ENCODE results near the gene AKR1B1.

The AKR1B1 gene

GRCh38 chr7:134468475-134468874 lies 9.6 kb upstream of the AKR1B1 start:
- DNase-seq, result no peak

DNA sequence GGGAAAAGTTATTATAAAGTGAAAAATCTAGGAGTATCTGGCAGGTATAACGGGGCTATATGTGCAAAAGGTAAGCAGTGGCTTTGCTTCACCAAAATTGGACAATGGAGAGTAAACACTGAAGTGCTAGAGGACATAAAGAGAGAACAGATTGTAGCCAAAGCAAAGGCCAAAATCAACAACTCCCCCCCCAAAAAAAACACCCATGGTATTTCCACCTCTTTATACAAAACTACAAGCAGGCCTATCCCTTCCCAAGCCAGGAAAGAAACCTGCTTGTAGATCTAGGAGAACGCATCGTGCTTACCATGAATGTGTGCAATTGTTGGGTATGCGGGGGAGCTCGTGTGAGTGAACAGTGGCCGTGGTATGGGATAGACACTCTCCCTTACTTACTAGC lies 9.2 kb upstream of the AKR1B1 start:
- DNase-seq, result no peak

DNA sequence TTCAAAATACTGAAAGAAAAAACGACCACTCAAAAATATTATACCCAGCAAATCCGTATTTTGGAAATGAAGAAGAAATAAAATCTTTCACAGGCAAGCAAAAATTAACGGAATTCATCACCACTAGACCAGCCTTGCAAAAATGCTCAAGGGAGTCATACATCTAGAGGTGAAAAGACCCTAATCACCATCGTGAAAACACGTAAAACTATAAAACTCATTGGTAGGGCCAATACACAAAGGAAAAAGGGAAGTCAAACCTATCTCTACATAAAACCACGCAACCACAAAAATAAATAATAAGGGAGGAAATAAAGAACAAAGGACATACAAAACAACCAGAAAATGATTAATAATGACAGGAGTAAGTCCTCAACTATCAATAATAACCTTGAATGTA lies 6.6 kb upstream of the AKR1B1 start:
- no peak for DNase-seq

GRCh38 chr7:134464496-134464895 lies 5.6 kb upstream of the AKR1B1 start:
- no peak for DNase-seq

GRCh38 chr7:134463751-134464150 lies 4.9 kb upstream of the AKR1B1 start:
- DNase-seq, result no peak

DNA sequence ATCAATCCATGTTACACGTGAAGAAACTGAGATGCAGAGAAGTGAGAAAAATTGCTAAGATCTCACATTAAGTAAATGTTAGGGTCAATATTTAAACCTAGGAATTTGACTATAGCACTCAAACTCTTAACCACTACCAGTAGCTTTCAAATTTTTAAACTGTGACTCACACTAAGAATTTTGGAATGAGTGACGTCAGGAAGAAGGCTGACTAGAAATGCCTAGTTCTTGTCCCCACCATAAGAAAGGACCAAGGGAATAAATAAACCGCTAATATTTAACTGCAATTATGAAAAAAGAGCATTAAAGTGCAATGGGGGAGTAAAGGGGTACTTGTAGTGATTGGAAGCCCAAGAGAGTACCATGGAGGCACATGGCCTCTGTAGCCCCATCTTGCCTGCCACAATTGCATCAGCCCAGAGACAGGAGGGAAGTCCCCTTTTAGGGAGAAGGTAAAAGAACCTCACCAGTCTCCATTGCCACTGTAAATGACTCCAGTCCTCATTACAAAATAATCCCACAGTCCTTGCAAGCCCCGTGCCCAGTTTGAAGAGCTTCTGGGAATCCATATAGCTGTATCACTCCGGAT lies 3.5 kb upstream of the AKR1B1 start:
- DNase-seq, result no peak

- no peak for DNase-seq
Measured at GRCh38 chr7:134461916-134462315, 3.0 kb upstream of the AKR1B1 start.

DNA sequence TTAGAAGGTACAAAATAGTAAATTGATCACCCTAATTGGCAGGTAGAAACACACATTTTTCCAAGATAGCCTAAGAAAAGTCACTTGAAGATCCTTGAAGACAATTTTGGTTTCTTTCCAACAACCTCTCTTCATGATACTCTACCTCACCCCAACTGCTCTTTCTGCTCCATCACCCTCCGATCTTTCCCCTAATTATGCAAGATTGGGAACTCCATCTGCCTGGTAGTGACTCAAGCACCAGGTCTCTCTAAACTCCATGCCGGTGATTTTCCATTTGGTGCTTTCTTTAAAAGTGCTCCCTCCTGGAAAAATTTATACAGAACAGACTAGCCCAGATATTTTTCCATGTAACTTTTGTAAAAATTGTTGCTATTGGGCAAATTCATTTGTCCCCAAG lies 1.1 kb upstream of the AKR1B1 start:
- DNase-seq, result no peak

DNA sequence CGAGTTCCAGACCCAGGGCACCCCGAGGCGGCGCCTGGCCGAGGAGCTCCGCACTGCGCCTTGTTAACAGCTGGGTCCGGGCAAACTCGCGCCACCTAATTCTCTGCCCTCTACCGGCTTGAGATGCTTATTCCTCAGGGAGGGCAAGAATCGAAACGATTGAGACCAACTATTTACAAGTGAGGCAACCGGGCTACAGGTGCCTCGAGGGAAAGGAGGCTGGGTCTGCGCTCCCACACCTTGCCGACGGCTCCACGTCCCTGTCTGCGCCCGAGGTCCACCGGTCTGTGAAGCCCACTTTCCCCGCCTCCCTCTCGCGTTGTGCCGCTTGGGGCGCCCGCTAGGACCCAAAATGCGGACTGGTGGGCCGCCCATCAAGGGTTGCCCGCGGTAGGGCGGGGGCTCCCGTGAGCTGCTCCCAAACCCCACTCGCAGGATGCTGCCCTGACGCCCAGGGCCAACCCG lies 527 bp downstream of the AKR1B1 start:
- peak; percentile 27 for DNase-seq

DNA sequence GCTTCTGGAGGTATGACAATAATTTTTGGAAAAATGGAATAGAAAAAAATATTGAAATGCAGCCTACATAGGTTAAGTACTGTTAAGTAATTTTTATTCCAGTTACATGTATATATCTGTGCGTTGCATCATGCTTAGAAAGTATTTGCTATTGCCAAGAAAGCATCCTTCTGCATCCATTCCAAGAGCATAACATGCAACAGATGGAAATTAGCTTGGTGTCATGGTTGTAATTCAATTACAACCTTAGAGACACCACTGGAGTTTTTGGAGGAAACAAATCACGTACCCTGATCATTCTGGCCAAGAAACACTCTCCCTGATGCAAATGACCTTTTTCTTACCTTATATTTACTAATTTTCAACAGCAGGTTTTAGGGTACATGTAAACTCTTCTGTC lies 1.7 kb downstream of the AKR1B1 start:
- DNase-seq, result no peak

GRCh38 chr7:134454277-134454676 lies 4.6 kb downstream of the AKR1B1 start:
- no peak for DNase-seq

DNA sequence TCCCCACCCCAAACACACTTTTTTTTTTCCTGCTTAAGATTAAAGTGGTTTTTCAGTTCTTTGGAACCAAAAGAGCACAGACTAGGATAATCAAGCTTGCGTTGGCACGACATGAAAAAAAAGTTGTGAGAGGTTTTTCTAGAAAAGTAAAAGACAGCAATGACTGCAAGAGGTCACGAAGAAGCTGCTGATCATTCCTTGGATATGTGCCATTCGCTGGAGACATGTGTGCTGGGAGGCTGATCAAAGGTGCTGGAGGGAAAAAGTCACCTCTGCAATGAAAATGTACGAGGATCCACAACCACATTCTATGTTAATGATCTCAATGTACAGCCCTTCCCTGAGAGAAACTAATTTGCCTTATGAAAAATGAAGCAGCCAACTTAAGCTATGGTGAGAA lies 5.4 kb downstream of the AKR1B1 start:
- DNase-seq, result no peak

- no peak for DNase-seq
Measured at GRCh38 chr7:134452991-134453473, 5.9 kb downstream of the AKR1B1 start.

DNA sequence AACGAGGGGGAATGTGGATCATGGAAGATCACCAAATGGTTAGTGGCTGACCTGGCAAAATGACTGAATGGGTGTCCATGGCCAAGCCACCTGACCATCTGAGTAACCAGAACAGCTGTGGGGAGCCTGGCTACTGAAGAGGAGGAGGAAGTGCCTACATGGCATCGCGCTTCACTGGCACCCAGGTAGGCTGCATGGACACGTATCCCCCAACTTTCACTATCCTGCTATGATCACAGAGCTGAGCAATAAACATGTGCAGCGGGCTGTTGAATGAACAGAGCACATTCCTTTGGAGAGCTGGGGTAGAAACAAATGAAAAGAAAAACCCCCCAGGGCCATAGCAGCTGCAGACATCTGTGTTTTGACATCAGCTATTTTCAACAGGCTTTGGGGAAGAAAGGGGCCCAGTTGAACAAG lies 6.5 kb downstream of the AKR1B1 start:
- DNase-seq, result no peak

DNA sequence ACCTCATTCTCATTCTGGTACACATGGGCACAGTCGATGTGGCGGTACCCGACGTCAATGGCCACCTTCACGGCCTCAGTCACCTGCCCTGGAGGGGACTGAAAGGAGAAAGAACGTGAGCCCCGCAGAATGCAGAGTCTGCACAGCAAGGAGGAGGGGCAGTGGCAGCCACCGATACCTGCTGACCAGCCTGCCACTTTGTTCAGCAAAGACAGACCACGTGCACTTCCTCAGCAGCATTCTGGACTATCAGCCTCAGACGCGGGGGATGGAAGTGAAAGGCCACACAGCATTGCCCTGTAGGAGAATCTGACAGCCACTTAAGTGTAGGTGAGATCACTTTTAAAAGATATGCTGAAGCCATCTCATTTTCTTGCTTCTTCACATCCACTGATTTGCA lies 7.2 kb downstream of the AKR1B1 start:
- no peak for DNase-seq

DNA sequence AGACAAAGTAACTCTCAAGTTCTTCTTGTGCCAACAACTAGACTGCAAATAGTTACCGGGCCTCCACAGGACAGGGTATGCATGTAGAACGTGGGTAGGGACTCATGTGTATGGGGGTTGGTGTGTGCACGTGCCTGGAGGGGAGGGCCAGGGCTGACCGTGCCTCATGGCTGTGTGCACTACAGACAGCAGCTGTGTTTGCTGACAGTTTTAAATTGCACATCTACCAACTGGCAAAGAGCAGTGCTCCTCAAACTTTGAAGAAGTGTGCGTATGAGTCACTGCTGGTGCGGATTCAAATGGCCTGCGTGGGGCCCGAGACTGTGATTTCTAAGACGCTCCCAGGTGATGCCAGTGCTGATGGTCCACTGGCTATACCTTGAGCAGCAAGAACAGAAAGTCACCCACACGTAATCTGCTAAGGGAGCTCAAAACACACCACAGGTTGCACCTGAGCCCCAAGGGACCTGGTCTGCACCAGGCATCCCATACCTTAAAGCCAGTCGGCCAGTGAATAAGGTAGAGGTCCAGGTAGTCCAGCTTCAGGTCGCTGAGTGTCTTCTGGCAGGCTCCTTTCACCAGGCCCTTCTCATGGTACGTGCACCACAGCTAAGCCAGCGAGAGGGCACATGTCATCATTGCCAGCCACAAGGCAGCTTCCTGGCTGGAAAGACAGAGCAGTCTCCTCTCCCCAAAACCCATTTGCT lies 8.5 kb downstream of the AKR1B1 start:
- no peak for DNase-seq

DNA sequence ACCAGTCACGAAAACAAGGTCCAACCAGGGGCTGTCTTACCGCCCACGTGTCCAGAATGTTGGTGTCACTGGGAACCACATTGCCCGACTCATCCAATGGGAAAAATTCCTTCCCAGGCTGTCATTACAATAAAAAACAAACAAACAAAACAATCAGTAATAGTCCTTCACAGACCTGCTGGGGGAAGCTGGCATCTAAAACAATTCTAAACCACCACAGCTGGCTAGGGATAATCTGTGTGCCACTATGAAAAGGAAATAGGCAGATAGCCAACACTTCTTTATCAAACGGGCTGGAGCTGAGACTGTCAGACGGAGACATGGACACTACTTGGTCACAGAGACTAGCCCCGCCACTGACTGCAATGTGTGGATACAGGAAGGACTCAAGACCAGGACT lies 9.2 kb downstream of the AKR1B1 start:
- no peak for DNase-seq

DNA sequence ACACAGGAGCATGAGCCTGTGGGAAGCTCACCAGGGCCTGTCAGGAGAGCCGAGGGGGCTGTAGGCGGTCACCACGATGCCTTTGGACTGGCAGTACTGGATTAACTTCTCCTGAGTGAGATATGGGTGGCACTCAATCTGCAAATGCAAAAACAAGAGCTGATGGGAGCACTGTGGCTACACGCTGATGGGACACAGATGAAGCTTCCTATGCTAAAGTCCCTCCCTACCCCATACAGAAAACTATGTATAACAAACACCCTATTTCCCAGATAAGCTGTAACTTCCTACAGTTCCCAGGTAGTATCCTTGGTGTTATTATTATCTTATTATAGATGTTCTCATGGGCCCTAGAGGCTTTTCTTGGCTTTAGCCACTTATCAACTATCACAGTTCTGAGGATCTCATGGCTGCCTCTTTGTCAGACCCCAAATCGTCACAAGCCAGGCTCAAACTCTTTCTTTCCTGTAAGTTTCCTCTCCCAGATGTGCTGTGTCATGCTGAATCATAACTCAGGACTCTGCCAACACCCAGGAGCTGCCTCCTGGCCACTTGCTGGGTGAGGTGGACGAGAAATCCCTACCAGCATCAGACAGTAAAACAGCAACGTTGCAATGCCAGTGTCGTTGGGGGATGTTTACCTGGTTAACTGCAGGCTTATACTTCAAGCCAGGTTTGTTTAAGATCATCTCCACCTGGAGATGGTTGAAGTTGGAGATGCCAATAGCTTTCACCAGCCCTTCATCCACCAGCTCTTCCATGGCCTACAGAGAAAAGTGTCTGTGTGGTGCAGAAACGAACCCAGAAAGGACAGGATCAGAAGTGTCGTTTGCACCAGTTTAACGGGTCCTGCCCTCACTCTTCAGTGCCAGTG lies 10.3 kb downstream of the AKR1B1 start:
- DNase-seq, result no peak

- no peak for DNase-seq
Measured at GRCh38 chr7:134447383-134447782, 11.5 kb downstream of the AKR1B1 start.

DNA sequence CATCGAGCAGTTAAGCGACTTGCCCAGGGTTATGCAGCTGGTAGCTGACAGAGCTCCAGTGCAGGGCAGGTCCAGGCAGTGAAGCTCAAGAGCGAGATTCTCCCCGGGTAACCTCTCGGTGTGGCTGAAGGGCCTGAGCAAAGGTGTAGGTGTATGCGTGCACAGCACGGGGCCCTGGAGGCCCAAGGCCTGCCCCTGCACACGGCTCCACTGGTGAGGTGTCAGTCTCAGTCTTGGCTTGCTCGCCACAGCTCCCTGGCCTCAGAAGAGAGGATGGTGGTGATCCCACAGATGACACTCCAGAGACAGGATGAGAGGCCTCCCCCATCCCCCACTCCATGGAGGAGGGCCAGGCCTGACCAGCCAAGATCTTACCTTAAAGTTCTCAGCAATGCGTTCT lies 12.0 kb downstream of the AKR1B1 start:
- no peak for DNase-seq

DNA sequence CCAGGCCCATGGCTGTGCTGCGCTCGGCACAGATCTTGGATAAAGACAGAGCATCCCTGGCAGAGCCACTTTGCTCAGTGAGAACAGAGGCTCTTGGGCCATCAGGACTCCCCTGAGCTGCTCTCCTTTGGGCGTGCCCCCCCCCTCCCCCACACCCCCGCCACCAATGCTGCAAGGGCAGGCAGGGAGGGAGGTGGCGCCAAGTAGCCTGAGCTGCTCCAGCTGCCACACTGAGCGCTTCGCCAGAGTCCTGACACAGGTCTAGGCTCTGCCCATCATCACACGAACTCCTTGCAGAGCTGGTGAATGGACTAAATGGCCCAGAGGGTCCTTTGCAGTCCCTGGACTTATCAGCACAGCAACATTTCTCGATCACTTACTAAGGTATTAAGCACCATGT lies 12.5 kb downstream of the AKR1B1 start:
- DNase-seq, result no peak

DNA sequence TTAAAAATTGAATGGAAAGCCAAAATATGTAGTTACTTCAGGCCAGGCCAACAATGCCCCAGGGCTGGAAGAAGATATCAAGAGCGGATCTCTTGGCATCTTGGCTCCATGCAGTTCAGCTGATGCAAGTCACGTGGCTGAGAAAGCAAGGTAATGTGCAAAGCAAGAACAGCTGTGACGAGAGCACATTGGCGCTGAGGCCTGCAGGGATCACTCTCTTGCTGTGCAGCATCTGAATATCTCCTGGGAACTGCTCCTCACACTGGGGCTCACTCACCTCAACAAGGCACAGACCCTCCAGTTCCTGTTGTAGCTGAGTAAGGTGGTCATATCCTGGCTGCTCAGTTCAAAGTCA lies 14.0 kb downstream of the AKR1B1 start:
- no peak for DNase-seq

DNA sequence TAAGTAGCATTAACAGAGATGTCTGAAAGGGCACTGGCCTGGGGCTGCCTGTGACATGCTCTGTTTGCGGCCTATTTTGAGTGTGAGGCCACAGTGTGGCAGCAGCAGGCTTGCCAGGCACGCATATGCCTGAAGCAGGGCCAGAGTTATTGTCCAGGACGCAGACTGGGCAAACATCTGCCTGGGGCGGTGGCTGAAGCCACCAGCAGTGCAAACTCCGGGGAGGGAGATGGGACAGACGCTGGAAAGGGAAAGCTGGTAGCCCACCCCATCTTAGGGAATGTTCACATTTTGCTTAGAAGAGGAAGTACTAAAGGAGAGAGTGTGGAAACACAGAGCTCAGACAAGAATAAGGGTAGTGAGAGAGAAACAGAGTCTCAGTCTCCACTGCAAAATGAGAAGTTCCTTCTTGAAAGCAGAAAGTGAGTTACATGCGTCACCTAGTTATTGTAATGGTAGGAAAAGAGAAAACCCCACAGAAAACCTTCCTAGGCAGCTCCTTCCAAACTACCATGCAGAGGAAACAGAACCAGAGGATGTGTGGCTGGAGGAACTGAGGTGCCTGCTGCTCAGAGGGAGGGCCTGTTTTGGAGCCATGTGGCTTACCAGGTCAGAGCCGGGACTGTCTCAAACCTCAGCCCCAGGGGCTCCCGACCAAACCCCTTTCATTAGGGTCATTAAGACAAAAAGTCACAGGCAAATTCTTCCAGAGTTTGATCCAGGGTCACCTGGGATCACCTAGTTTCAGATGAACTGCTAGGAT lies 14.5 kb downstream of the AKR1B1 start:
- DNase-seq, result no peak
